K562 (cell line): ENCODE results near the gene SCAMP3. TPM values are rescaled to one million over a fixed set of nuclear protein-coding genes. Genes with fewer than 3 reads are reported as not detected.

Experiments used
- ATF7 ChIP-seq: fragments of 450-650 bp; IDR thresholded peaks from 2 replicates; pipeline ENCODE4 v1.7.1; 2014; ENCODE audit warnings: mild to moderate bottlenecking, moderate library complexity
- CHD1 ChIP-seq: fragments of 200-600 bp; sonication (generic); IDR thresholded peaks from one replicate; pipeline ENCODE4 v1.6.1; 2012; ENCODE audit warnings: mild to moderate bottlenecking, moderate library complexity, low read length, inconsistent platforms
- E2F3 ChIP-seq: fragments of 250-450 bp; sonication (Bioruptor Pico); IDR thresholded peaks from 2 replicates; pipeline ENCODE4 v1.4.0; 2020; ENCODE audit warnings: mild to moderate bottlenecking
- EWSR1 ChIP-seq: fragments of 450-650 bp; IDR thresholded peaks from 2 replicates; pipeline ENCODE4 v1.6.1; 2018; ENCODE audit warnings: borderline replicate concordance, mild to moderate bottlenecking, low read depth, moderate library complexity; ENCODE audit not compliant: partially characterized antibody
- FOSL1 ChIP-seq: fragments of 200-800 bp; sonication (Bioruptor generic); conservative IDR thresholded peaks from 2 replicates; pipeline ENCODE4 v1.6.1; 2016; ENCODE audit warnings: missing genetic modification characterization, missing compliant biosample characterization
- HIVEP1 ChIP-seq: fragments of 250-450 bp; sonication (Bioruptor Pico); IDR thresholded peaks from 2 replicates; pipeline ENCODE4 v1.4.0; 2020; ENCODE audit warnings: mild to moderate bottlenecking
- HMG20A ChIP-seq: fragments of 450-650 bp; formaldehyde crosslinking; conservative IDR thresholded peaks from 2 replicates; pipeline ENCODE4 v1.4.0; 2020; ENCODE audit warnings: mild to moderate bottlenecking, mixed read lengths
- IFI16 ChIP-seq: fragments of 250-450 bp; sonication (Bioruptor Pico); IDR thresholded peaks from 2 replicates; pipeline ENCODE4 v2.1.2; 2022; ENCODE audit warnings: mild to moderate bottlenecking, inconsistent platforms
- KAT2B ChIP-seq: IDR thresholded peaks from one replicate; pipeline ENCODE4 v1.6.1; 2012; ENCODE audit warnings: low read depth, mild to moderate bottlenecking, control low read depth, inconsistent platforms, low read length, moderate library complexity
- RHOXF2B ChIP-seq: fragments of 250-450 bp; sonication (Bioruptor Pico); conservative IDR thresholded peaks from 2 replicates; pipeline ENCODE4 v1.5.1; 2021
- SP1 ChIP-seq: sonication (generic); formaldehyde crosslinking; IDR thresholded peaks from 2 replicates; pipeline ENCODE4 v1.8.1; 2022; ENCODE audit warnings: mild to moderate bottlenecking, missing genetic modification reagents
- SUPT5H ChIP-seq: fragments of 450-650 bp; IDR thresholded peaks from 2 replicates; pipeline ENCODE4 v1.6.1; 2016
- TSC22D4 ChIP-seq: fragments of 450-650 bp; IDR thresholded peaks from 2 replicates; pipeline ENCODE4 v1.6.1; 2016; ENCODE audit warnings: missing genetic modification characterization, missing biosample characterization, control low read depth
- polyA plus RNA-seq, 8 experiments: library from polyadenylated mRNA; depleted of rRNA in 4 of 8; stranded (reverse) in 5 of 8; unstranded in 3 of 8; fragments of >200 nt; fragmentation: Nextera tagmentation in 2 of 8; fragmentation: Illumina TruSeq in 1 of 8; extraction: Ambion mirVana in 2 of 8; extraction: Trizol in 1 of 8; gene quantifications; 2 replicates each; pipeline versions ENCODE4 v1.2.1 to v1.2.3, GENCODE V29; 2011 to 2014; ENCODE audit warnings: inconsistent platforms in 1 of 8, missing spikeins in 1 of 8
- total RNA-seq, 7 experiments: library from RNA; depleted of rRNA in 6 of 7; stranded (reverse); fragments of >200 nt in 6 of 7; fragmentation: Illumina TruSeq in 2 of 7; extraction: Trizol in 2 of 7; gene quantifications; 2 replicates each; pipeline versions ENCODE4 v1.2.1 to v1.2.3, GENCODE V29; 2011 to 2021; ENCODE audit warnings: low replicate concordance in 1 of 7
- TF ChIP-seq, protein P1 (sequence below), 2 experiments: fragments of 450-650 bp; IDR thresholded peaks; 2 replicates each; pipeline ENCODE4 v1.6.1; 2016
- TF ChIP-seq, protein P2 (sequence below): fragments of 250-450 bp; sonication (Bioruptor Pico); IDR thresholded peaks from 2 replicates; pipeline ENCODE4 v1.4.0; 2020
- TF ChIP-seq, protein P3 (sequence below): sonication (generic); formaldehyde crosslinking; IDR thresholded peaks from 2 replicates; pipeline ENCODE4 v1.8.1; 2023; ENCODE audit warnings: mild to moderate bottlenecking, missing genetic modification reagents
- TF ChIP-seq, protein P4 (sequence below): fragments of 450-650 bp; formaldehyde crosslinking; IDR thresholded peaks from 2 replicates; pipeline ENCODE4 v1.4.0; 2020; ENCODE audit warnings: mild to moderate bottlenecking, moderate library complexity
- TF ChIP-seq, protein P5 (sequence below): fragments of 450-650 bp; IDR thresholded peaks from 2 replicates; pipeline ENCODE4 v1.6.1; 2016; ENCODE audit warnings: antibody characterized with exemption
- TF ChIP-seq, protein P6 (sequence below): fragments of 250-450 bp; sonication (Bioruptor Pico); IDR thresholded peaks from 2 replicates; pipeline ENCODE4 v1.4.0; 2020; ENCODE audit warnings: mild to moderate bottlenecking, moderate library complexity, borderline replicate concordance

SCAMP3 gene
- total and polyA plus RNA-seq, 9 of the 15 experiments (the other 6 are each of a cell fraction or from before 2014, with no cell fraction given), result 14.2 to 131 (median 86.1) TPM

DNA sequence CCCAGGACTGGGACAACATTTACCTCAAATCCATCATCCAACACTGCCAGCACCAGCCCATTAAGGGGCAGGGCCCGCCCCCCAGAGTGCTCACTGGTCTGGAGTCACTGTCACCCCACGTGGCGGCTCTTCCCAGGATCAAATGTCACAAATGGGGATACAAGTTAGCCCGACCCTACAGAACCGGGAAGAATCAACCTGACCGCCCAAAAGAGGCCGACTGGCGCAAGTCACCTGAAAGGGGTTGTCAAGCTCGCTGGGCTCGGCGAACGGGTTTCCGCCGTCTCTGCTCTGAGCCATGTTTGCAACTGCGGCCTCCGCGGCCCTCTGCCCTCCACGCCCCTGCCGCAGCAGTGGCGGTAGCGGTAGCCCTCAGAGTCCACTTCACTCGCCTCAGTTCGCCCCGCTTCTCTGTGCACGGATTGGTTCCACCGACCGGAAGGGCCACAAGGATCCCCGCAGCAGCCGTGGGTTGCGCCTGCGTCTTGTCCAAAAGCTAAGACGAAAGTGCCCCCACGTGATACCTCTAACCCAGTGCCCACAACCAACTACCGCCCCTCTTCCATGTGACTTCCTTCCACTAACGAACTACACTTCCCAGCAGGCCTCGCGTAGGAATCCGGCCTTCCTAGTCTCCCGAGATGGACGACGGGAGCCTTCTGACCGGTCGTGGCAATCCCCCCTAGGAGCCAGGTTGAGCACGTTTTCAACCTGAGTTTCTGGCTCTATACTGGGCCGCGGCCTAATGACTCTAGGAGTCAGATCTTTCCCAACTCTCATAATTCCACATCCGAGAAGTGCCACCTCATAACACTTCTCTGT, at the start of gene SCAMP3 (continued):
- TF ChIP-seq EWSR1 (no peak), FOSL1 (no peak), SP1 (CRISPR knock-in tag) (peak; percentile 77), SUPT5H (peak; percentile 89), HIVEP1 (no peak), ATF7 (peak; percentile 74), RHOXF2B (CRISPR knock-in tag) (peak; percentile 94), HMG20A (CRISPR knock-in tag) (0 out of 2 replicates have a peak, but pooled peaks have one; percentile 80), KAT2B (no peak), TSC22D4 (tag) (no peak), CHD1 (peak; percentile 61), E2F3 (CRISPR knock-in tag) (no peak), IFI16 (no peak)
- TF ChIP-seq, protein P1, sequence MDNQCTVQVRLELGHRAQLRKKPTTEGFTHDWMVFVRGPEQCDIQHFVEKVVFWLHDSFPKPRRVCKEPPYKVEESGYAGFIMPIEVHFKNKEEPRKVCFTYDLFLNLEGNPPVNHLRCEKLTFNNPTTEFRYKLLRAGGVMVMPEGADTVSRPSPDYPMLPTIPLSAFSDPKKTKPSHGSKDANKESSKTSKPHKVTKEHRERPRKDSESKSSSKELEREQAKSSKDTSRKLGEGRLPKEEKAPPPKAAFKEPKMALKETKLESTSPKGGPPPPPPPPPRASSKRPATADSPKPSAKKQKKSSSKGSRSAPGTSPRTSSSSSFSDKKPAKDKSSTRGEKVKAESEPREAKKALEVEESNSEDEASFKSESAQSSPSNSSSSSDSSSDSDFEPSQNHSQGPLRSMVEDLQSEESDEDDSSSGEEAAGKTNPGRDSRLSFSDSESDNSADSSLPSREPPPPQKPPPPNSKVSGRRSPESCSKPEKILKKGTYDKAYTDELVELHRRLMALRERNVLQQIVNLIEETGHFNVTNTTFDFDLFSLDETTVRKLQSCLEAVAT (IDR thresholded peaks at IDR 0.05), result no peak
- TF ChIP-seq, protein P2, sequence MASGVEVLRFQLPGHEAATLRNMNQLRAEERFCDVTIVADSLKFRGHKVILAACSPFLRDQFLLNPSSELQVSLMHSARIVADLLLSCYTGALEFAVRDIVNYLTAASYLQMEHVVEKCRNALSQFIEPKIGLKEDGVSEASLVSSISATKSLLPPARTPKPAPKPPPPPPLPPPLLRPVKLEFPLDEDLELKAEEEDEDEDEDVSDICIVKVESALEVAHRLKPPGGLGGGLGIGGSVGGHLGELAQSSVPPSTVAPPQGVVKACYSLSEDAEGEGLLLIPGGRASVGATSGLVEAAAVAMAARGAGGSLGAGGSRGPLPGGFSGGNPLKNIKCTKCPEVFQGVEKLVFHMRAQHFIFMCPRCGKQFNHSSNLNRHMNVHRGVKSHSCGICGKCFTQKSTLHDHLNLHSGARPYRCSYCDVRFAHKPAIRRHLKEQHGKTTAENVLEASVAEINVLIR (CRISPR knock-in tag), result peak; percentile 32; the same call in 1 of the 2 replicates
- TF ChIP-seq, protein P3, sequence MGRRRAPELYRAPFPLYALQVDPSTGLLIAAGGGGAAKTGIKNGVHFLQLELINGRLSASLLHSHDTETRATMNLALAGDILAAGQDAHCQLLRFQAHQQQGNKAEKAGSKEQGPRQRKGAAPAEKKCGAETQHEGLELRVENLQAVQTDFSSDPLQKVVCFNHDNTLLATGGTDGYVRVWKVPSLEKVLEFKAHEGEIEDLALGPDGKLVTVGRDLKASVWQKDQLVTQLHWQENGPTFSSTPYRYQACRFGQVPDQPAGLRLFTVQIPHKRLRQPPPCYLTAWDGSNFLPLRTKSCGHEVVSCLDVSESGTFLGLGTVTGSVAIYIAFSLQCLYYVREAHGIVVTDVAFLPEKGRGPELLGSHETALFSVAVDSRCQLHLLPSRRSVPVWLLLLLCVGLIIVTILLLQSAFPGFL (CRISPR knock-in tag), result peak; percentile 98
- TF ChIP-seq, protein P4, sequence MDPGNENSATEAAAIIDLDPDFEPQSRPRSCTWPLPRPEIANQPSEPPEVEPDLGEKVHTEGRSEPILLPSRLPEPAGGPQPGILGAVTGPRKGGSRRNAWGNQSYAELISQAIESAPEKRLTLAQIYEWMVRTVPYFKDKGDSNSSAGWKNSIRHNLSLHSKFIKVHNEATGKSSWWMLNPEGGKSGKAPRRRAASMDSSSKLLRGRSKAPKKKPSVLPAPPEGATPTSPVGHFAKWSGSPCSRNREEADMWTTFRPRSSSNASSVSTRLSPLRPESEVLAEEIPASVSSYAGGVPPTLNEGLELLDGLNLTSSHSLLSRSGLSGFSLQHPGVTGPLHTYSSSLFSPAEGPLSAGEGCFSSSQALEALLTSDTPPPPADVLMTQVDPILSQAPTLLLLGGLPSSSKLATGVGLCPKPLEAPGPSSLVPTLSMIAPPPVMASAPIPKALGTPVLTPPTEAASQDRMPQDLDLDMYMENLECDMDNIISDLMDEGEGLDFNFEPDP, result peak; percentile 85; the same call in 1 of the 2 replicates
- TF ChIP-seq, protein P5, sequence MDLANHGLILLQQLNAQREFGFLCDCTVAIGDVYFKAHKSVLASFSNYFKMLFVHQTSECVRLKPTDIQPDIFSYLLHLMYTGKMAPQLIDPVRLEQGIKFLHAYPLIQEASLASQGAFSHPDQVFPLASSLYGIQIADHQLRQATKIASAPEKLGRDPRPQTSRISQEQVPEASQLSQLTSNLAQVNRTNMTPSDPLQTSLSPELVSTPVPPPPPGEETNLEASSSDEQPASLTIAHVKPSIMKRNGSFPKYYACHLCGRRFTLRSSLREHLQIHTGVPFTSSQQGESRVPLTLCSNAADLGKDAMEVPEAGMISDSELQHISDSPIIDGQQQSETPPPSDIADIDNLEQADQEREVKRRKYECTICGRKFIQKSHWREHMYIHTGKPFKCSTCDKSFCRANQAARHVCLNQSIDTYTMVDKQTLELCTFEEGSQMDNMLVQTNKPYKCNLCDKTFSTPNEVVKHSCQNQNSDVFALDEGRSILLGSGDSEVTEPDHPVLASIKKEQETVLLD, result peak; percentile 74
- TF ChIP-seq, protein P6, sequence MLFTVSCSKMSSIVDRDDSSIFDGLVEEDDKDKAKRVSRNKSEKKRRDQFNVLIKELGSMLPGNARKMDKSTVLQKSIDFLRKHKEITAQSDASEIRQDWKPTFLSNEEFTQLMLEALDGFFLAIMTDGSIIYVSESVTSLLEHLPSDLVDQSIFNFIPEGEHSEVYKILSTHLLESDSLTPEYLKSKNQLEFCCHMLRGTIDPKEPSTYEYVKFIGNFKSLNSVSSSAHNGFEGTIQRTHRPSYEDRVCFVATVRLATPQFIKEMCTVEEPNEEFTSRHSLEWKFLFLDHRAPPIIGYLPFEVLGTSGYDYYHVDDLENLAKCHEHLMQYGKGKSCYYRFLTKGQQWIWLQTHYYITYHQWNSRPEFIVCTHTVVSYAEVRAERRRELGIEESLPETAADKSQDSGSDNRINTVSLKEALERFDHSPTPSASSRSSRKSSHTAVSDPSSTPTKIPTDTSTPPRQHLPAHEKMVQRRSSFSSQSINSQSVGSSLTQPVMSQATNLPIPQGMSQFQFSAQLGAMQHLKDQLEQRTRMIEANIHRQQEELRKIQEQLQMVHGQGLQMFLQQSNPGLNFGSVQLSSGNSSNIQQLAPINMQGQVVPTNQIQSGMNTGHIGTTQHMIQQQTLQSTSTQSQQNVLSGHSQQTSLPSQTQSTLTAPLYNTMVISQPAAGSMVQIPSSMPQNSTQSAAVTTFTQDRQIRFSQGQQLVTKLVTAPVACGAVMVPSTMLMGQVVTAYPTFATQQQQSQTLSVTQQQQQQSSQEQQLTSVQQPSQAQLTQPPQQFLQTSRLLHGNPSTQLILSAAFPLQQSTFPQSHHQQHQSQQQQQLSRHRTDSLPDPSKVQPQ (CRISPR knock-in tag), result no peak
